Measurements from ENCODE around the gene PLVAP. TPM values are rescaled to one million over a fixed set of nuclear protein-coding genes. Genes with fewer than 3 reads are reported as not detected.

Gene PLVAP
- total and polyA plus RNA-seq, 9 of the 15 experiments (the other 6 are each of a cell fraction or from before 2014, with no cell fraction given) = 0.09 to 0.84 (median 0.51) TPM; not detected in 4

DNA sequence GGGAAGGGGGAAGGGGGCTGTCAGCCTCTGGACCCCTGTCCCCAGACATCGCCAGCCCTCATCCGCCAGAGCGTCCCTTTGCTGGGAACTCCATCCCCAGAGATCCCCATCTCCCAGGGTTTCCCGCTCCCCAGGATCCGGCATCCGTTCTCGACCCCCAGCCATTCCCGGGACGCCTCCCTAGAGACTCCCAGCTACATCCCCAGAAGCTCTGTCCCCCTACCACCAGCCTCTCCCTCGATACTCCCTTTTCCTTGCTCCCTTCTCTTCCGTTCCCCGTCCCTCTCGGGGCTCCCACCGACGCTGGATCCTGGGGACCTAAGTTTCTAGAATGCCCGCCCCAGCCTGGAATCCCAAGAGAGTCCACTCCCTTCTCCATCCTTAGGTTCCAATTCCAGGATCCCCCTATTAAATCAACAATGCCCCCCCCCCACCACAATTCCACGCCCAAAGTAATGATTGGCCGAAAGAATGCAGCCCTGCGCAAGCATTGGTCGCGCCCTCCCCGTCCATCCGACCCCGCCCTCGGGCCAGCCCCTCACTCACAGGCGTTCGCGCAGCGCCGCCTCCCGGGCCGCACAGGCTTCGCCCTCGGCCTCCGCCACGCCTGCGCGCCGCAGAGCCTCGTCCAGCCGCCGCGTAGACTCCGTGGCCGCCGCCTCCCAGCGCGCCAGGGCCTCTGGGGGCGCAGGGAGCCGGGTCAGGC, 13.7 kb upstream of the PLVAP start (continued):
- TF ChIP-seq, protein P1, sequence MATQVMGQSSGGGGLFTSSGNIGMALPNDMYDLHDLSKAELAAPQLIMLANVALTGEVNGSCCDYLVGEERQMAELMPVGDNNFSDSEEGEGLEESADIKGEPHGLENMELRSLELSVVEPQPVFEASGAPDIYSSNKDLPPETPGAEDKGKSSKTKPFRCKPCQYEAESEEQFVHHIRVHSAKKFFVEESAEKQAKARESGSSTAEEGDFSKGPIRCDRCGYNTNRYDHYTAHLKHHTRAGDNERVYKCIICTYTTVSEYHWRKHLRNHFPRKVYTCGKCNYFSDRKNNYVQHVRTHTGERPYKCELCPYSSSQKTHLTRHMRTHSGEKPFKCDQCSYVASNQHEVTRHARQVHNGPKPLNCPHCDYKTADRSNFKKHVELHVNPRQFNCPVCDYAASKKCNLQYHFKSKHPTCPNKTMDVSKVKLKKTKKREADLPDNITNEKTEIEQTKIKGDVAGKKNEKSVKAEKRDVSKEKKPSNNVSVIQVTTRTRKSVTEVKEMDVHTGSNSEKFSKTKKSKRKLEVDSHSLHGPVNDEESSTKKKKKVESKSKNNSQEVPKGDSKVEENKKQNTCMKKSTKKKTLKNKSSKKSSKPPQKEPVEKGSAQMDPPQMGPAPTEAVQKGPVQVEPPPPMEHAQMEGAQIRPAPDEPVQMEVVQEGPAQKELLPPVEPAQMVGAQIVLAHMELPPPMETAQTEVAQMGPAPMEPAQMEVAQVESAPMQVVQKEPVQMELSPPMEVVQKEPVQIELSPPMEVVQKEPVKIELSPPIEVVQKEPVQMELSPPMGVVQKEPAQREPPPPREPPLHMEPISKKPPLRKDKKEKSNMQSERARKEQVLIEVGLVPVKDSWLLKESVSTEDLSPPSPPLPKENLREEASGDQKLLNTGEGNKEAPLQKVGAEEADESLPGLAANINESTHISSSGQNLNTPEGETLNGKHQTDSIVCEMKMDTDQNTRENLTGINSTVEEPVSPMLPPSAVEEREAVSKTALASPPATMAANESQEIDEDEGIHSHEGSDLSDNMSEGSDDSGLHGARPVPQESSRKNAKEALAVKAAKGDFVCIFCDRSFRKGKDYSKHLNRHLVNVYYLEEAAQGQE (IDR thresholded peaks at IDR 0.05; ENCODE audit: borderline replicate concordance) = peak; percentile 74
- TF ChIP-seq, protein P1 (CRISPR knock-in tag; IDR thresholded peaks at IDR 0.05; ENCODE audit: low read depth) = peak; percentile 61; the same call in 1 of the 2 replicates
- TF ChIP-seq, protein P2, sequence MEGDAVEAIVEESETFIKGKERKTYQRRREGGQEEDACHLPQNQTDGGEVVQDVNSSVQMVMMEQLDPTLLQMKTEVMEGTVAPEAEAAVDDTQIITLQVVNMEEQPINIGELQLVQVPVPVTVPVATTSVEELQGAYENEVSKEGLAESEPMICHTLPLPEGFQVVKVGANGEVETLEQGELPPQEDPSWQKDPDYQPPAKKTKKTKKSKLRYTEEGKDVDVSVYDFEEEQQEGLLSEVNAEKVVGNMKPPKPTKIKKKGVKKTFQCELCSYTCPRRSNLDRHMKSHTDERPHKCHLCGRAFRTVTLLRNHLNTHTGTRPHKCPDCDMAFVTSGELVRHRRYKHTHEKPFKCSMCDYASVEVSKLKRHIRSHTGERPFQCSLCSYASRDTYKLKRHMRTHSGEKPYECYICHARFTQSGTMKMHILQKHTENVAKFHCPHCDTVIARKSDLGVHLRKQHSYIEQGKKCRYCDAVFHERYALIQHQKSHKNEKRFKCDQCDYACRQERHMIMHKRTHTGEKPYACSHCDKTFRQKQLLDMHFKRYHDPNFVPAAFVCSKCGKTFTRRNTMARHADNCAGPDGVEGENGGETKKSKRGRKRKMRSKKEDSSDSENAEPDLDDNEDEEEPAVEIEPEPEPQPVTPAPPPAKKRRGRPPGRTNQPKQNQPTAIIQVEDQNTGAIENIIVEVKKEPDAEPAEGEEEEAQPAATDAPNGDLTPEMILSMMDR (IDR thresholded peaks at IDR 0.05 in 2 of 3, conservative IDR thresholded peaks at IDR 0.05 in 1 of 3; ENCODE audit: insufficient read depth in 2 of 3, low read depth in 1 of 3, low read length in 3 of 3) = peak; percentile 79 to 96 (median 90)
- TF ChIP-seq ATF1 (CRISPR knock-in tag; IDR thresholded peaks at IDR 0.05) (no peak), ATF1 (tag; IDR thresholded peaks at IDR 0.05) (peak; percentile 68), HEY1 (CRISPR knock-in tag; IDR thresholded peaks at IDR 0.05; ENCODE audit: borderline replicate concordance) (no peak), L3MBTL2 (IDR thresholded peaks at IDR 0.05) (peak; percentile 80; the same call in 1 of the 2 replicates), ZNF165 (CRISPR knock-in tag; IDR thresholded peaks at IDR 0.05; ENCODE audit: borderline replicate concordance) (no peak), TCF7 (IDR thresholded peaks at IDR 0.05; ENCODE audit: borderline replicate concordance) (no peak), PHF8 (IDR thresholded peaks at IDR 0.05; ENCODE audit: borderline replicate concordance, low read length) (peak; percentile 33; the same call in 1 of the 2 replicates), GABPB1 (CRISPR knock-in tag; IDR thresholded peaks at IDR 0.05) (no peak), ASH1L (IDR thresholded peaks at IDR 0.05; ENCODE audit: borderline replicate concordance, low read depth, partially characterized antibody) (peak; percentile 25), ERF (CRISPR knock-in tag; IDR thresholded peaks at IDR 0.05) (0 out of 2 replicates have a peak, but pooled peaks have one; percentile 50), NFIC (IDR thresholded peaks at IDR 0.05) (peak; percentile 38; the same call in 1 of the 2 replicates)
- TF ChIP-seq, protein P3, sequence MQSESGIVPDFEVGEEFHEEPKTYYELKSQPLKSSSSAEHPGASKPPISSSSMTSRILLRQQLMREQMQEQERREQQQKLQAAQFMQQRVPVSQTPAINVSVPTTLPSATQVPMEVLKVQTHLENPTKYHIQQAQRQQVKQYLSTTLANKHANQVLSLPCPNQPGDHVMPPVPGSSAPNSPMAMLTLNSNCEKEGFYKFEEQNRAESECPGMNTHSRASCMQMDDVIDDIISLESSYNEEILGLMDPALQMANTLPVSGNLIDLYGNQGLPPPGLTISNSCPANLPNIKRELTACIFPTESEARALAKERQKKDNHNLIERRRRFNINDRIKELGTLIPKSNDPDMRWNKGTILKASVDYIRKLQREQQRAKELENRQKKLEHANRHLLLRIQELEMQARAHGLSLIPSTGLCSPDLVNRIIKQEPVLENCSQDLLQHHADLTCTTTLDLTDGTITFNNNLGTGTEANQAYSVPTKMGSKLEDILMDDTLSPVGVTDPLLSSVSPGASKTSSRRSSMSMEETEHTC (IDR thresholded peaks at IDR 0.05) = no peak
- TF ChIP-seq, protein P4, sequence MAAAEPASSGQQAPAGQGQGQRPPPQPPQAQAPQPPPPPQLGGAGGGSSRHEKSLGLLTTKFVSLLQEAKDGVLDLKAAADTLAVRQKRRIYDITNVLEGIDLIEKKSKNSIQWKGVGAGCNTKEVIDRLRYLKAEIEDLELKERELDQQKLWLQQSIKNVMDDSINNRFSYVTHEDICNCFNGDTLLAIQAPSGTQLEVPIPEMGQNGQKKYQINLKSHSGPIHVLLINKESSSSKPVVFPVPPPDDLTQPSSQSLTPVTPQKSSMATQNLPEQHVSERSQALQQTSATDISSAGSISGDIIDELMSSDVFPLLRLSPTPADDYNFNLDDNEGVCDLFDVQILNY (CRISPR knock-in tag; IDR thresholded peaks at IDR 0.05) = no peak; the same call in 1 of the 2 replicates

Measured in K562 (cell line).